GM10248 (cell line): ENCODE data around the gene ARHGAP24.

ENCODE experiments used
- CTCF ChIA-PET: fragments of 300-600 bp; sonication (Branson Sonifier 250); formaldehyde crosslinking; extraction: SDS; loops from one replicate; lab custom pipeline; 2021; ENCODE audit warnings: antibody characterized with exemption; lab: Yijun Ruan, JAX
- POLR2A ChIA-PET: fragments of 350-650 bp; sonication (Branson Sonifier 250); formaldehyde crosslinking; extraction: SDS; loops from one replicate; lab custom pipeline; 2020; ENCODE audit warnings: antibody characterized with exemption; lab: Yijun Ruan, JAX
- DNase-seq: peaks from one replicate; pipeline ENCODE4 v3.0.0; 2012; ENCODE audit errors: extremely low spot score
- TF ChIP-seq, protein P1 (sequence below): IDR thresholded peaks from 2 replicates; pipeline ENCODE4 v1.5.1; 2012; ENCODE audit warnings: mild to moderate bottlenecking, low read depth; ENCODE audit errors: extremely low read depth, missing control alignments, control extremely low read depth

ARHGAP24 gene

GRCh38 chr4:85570388-85570787 lies 95.4 kb downstream of the ARHGAP24 start:
- ChIA-PET CTCF (interaction anchor here (1.4 kb wide), 1 partner anchor 13 kb away, joined by 3 read pairs; no protein-coding TSS in a partner anchor), POLR2A (no interaction called here)
- no peak for DNase-seq
- TF ChIP-seq, protein P1, sequence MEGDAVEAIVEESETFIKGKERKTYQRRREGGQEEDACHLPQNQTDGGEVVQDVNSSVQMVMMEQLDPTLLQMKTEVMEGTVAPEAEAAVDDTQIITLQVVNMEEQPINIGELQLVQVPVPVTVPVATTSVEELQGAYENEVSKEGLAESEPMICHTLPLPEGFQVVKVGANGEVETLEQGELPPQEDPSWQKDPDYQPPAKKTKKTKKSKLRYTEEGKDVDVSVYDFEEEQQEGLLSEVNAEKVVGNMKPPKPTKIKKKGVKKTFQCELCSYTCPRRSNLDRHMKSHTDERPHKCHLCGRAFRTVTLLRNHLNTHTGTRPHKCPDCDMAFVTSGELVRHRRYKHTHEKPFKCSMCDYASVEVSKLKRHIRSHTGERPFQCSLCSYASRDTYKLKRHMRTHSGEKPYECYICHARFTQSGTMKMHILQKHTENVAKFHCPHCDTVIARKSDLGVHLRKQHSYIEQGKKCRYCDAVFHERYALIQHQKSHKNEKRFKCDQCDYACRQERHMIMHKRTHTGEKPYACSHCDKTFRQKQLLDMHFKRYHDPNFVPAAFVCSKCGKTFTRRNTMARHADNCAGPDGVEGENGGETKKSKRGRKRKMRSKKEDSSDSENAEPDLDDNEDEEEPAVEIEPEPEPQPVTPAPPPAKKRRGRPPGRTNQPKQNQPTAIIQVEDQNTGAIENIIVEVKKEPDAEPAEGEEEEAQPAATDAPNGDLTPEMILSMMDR, result no peak

GRCh38 chr4:85571008-85571407 lies 96.1 kb downstream of the ARHGAP24 start:
- TF ChIP-seq, protein P1, result no peak
- POLR2A ChIA-PET, result no interaction called here
- CTCF ChIA-PET, result no interaction called here
- DNase-seq, result no peak

- ChIA-PET POLR2A (no interaction called here), CTCF (no interaction called here)
- DNase-seq, result no peak
- TF ChIP-seq, protein P1, result no peak
Observed at GRCh38 chr4:85573270-85573669, 98.3 kb downstream of the ARHGAP24 start.

- ChIA-PET CTCF (interaction anchor here (1.0 kb wide), 1 partner anchor 21 kb away, joined by 3 read pairs; no protein-coding TSS in a partner anchor), POLR2A (no interaction called here)
- no peak for DNase-seq
- TF ChIP-seq, protein P1, result no peak
Observed at GRCh38 chr4:85577307-85577706, 102.4 kb downstream of the ARHGAP24 start.

- ChIA-PET CTCF (interaction anchor here (2.0 kb wide), 1 partner anchor 24 kb away, joined by 5 read pairs; no protein-coding TSS in a partner anchor), POLR2A (no interaction called here)
- TF ChIP-seq, protein P1, result no peak
- no peak for DNase-seq
Observed at GRCh38 chr4:85579942-85580341, 105.0 kb downstream of the ARHGAP24 start.

- POLR2A ChIA-PET, result no interaction called here
- CTCF ChIA-PET, result interaction anchor here (2.0 kb wide), 1 partner anchor 24 kb away, joined by 5 read pairs; no protein-coding TSS in a partner anchor
Observed at GRCh38 chr4:85580489-85580888, 105.5 kb downstream of the ARHGAP24 start.

More at GRCh38 chr4:85580489-85580888, 105.5 kb downstream of the ARHGAP24 start:
- TF ChIP-seq, protein P1, result no peak
- DNase-seq, result no peak
